AG08396 (cell line): Measurements from ENCODE around the gene PTGDR2.
A peak's percentile ranks its signal among the peaks of the same experiment; 100 is the strongest.

Experiments used
- DNase-seq: peaks from one replicate; pipeline ENCODE4 v3.0.0; 2012; ENCODE audit warnings: low spot score, mixed read lengths

The PTGDR2 gene

GRCh38 chr11:60858731-60859464 lies 3.1 kb upstream of the PTGDR2 start:
- DNase-seq: no peak

GRCh38 chr11:60858236-60858635 lies 2.5 kb upstream of the PTGDR2 start:
- DNase-seq: no peak

- no peak for DNase-seq
Observed at GRCh38 chr11:60857378-60858232, 1.9 kb upstream of the PTGDR2 start.

GRCh38 chr11:60854847-60855725 lies 664 bp downstream of the PTGDR2 start:
- no peak for DNase-seq

- DNase-seq: no peak
Observed at GRCh38 chr11:60854140-60854846, 1.5 kb downstream of the PTGDR2 start.

- DNase-seq: no peak
Observed at GRCh38 chr11:60852982-60853950, 2.5 kb downstream of the PTGDR2 start.

- no peak for DNase-seq
Observed at GRCh38 chr11:60852117-60852981, 3.4 kb downstream of the PTGDR2 start.

- no peak for DNase-seq
Observed at GRCh38 chr11:60851327-60852104, 4.2 kb downstream of the PTGDR2 start.

GRCh38 chr11:60849641-60850520 lies 5.9 kb downstream of the PTGDR2 start:
- no peak for DNase-seq

GRCh38 chr11:60848714-60849151 lies 7.0 kb downstream of the PTGDR2 start:
- DNase-seq: no peak

GRCh38 chr11:60847896-60848295 lies 7.9 kb downstream of the PTGDR2 start:
- no peak for DNase-seq

- no peak for DNase-seq
Observed at GRCh38 chr11:60847281-60847680, 8.5 kb downstream of the PTGDR2 start.

- no peak for DNase-seq
Observed at GRCh38 chr11:60845338-60845737, 10.4 kb downstream of the PTGDR2 start.

GRCh38 chr11:60844870-60845221 lies 10.9 kb downstream of the PTGDR2 start:
- DNase-seq: no peak

GRCh38 chr11:60844045-60844869 lies 11.5 kb downstream of the PTGDR2 start:
- peak; percentile 58 for DNase-seq

GRCh38 chr11:60842668-60843600 lies 12.8 kb downstream of the PTGDR2 start:
- no peak for DNase-seq
